Left renal pelvis (tissue), 4 donors: ENCODE measurements around the gene LRRC8D. TPM values are rescaled to one million over a fixed set of nuclear protein-coding genes. Genes with fewer than 3 reads are reported as not detected.
"Not testable (repeated sequence)": the region's sequence is repeated elsewhere in the genome, so short reads cannot be mapped to it uniquely, and the experiment has no call there.

Experiments used
- DNase-seq, 4 donors: peaks; one replicate each; pipeline ENCODE4 v3.0.0-alpha.2; 2013; ENCODE audit warnings: low read depth in 4 of 4, low spot score in 3 of 4
- polyA plus RNA-seq, 4 donors: library from polyadenylated mRNA; unstranded; fragments of 120-200 nt; gene quantifications; one replicate each; pipeline ENCODE4 v1.2.1, GENCODE V29; 2013; ENCODE audit not compliant: insufficient read length in 4 of 4

LRRC8D gene
- polyA plus RNA-seq, 4 donors = 20.7 to 44.1 (median 38.2) TPM

- not testable (repeated sequence) for DNase-seq
Observed at GRCh38 chr1:89982846-89983245, 162.0 kb downstream of the LRRC8D start.

- DNase-seq = not testable (repeated sequence)
Observed at GRCh38 chr1:89984564-89985116, 163.8 kb downstream of the LRRC8D start.

GRCh38 chr1:89986020-89986419 lies 165.2 kb downstream of the LRRC8D start:
- DNase-seq = no peak

Other genes starting within 250 kb of the LRRC8D start
- 10 to 100 TPM in 1 of 4 donors, 1 to 10 TPM in 3; 6.8 to 10.3 (median 8.4) TPM for gene LRRC8C, start 187.9 kb upstream of the LRRC8D start, polyA plus RNA-seq
- 10 to 100 TPM; 46.1 to 83.4 (median 72.0) TPM for gene ZNF326, start 174.1 kb downstream of the LRRC8D start, polyA plus RNA-seq